GM12891 (cell line): ENCODE results near the gene ACOD1.

Experiments
- PAX5 ChIP-seq: IDR thresholded peaks from 2 replicates; pipeline ENCODE4 v1.6.1; 2011; ENCODE audit warnings: low read length, moderate library complexity, mild to moderate bottlenecking; ENCODE audit not compliant: insufficient read depth, severe bottlenecking
- POLR2A ChIP-seq: IDR thresholded peaks from 2 replicates; pipeline ENCODE4 v1.6.1; 2011; ENCODE audit warnings: low read depth, low read length, control low read depth
- POLR2AphosphoS5 ChIP-seq: IDR thresholded peaks from 2 replicates; pipeline ENCODE4 v1.6.1; 2011; ENCODE audit warnings: low read depth, low read length, control low read depth

DNA sequence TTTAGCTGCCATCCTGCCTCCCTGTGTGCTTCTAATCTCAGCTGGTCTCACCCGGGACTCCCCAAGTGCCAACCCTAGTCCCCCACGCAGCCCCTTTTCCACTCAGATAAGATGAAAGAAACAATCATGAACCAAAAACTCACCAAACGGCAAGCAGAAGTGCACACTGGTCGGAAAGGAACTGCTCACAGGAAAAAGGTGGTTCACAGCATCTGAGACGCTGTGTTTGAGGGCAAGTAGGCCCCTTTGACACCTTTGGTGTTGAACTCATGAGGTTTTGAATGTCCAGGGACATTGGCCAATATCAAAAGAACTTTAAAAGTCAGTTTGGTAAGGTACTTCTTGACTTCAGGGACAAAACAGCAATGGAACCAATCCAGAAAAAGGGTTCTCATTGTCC is 20.4 kb upstream of the ACOD1 start:
- TF ChIP-seq POLR2AphosphoS5 (no peak), PAX5 (no peak), POLR2A (no peak)
